ENCODE data around the gene CDKN2B. TPM values are rescaled to one million over a fixed set of nuclear protein-coding genes. Genes with fewer than 3 reads are reported as not detected.

CDKN2B gene
- total and polyA plus RNA-seq, 2 of the 13 experiments (the other 11 are each of a cell fraction or from before 2014, with no cell fraction given): 1.4 to 1.5 TPM

- TF ChIP-seq RXRB (CRISPR knock-in tag; IDR thresholded peaks at IDR 0.05; ENCODE audit: borderline replicate concordance) (no peak), CEBPB (IDR thresholded peaks at IDR 0.05; ENCODE audit: borderline replicate concordance, low read depth, low read length) (peak; percentile 98), ARID5B (CRISPR knock-in tag; IDR thresholded peaks at IDR 0.05) (peak; percentile 61; the same call in 1 of the 2 replicates), KLF16 (CRISPR knock-in tag; IDR thresholded peaks at IDR 0.05) (0 out of 4 replicates have a peak, but pooled peaks of 1 of the 2 experiments have one; percentile 18), ZNF552 (CRISPR knock-in tag; IDR thresholded peaks at IDR 0.05; ENCODE audit: borderline replicate concordance) (no peak), FOXA1 (IDR thresholded peaks at IDR 0.05) (no peak), FOXA1 (CRISPR knock-in tag; IDR thresholded peaks at IDR 0.05) (0 out of 2 replicates have a peak, but pooled peaks have one; percentile 15), NR2F1 (CRISPR knock-in tag; IDR thresholded peaks at IDR 0.05) (no peak), GATAD2A (CRISPR knock-in tag; IDR thresholded peaks at IDR 0.05) (peak; percentile 74), FOXA3 (CRISPR knock-in tag; IDR thresholded peaks at IDR 0.05) (peak; percentile 68; the same call in 1 of the 2 replicates)
- TF ChIP-seq, protein P1, sequence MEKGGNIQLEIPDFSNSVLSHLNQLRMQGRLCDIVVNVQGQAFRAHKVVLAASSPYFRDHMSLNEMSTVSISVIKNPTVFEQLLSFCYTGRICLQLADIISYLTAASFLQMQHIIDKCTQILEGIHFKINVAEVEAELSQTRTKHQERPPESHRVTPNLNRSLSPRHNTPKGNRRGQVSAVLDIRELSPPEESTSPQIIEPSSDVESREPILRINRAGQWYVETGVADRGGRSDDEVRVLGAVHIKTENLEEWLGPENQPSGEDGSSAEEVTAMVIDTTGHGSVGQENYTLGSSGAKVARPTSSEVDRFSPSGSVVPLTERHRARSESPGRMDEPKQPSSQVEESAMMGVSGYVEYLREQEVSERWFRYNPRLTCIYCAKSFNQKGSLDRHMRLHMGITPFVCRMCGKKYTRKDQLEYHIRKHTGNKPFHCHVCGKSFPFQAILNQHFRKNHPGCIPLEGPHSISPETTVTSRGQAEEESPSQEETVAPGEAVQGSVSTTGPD (CRISPR knock-in tag; IDR thresholded peaks at IDR 0.05): no peak
- TF ChIP-seq, protein P2, sequence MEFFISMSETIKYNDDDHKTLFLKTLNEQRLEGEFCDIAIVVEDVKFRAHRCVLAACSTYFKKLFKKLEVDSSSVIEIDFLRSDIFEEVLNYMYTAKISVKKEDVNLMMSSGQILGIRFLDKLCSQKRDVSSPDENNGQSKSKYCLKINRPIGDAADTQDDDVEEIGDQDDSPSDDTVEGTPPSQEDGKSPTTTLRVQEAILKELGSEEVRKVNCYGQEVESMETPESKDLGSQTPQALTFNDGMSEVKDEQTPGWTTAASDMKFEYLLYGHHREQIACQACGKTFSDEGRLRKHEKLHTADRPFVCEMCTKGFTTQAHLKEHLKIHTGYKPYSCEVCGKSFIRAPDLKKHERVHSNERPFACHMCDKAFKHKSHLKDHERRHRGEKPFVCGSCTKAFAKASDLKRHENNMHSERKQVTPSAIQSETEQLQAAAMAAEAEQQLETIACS (CRISPR knock-in tag; IDR thresholded peaks at IDR 0.05): no peak
- TF ChIP-seq, protein P3, sequence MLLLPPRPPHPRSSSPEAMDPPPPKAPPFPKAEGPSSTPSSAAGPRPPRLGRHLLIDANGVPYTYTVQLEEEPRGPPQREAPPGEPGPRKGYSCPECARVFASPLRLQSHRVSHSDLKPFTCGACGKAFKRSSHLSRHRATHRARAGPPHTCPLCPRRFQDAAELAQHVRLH (CRISPR knock-in tag; IDR thresholded peaks at IDR 0.05; ENCODE audit: borderline replicate concordance, low read depth): no peak
These were observed 30.2 kb upstream of the CDKN2B start (continued) for GRCh38 chr9:22039258-22039657.
